Natural killer cell (primary cell): ENCODE results near the gene EVI5. TPM values are rescaled to one million over a fixed set of nuclear protein-coding genes. Genes with fewer than 3 reads are reported as not detected.

Experiments
- ATAC-seq, 3 donors: fragments of 150-1000 bp in 2 of 3; fragments of 200-7000 bp in 1 of 3; cut with Tn5 transposase; 1 replicate in 1 of 3; 2 replicates in 2 of 3; pipeline ENCODE4 v1.10.0; 2021; ENCODE audit warnings: mild to moderate bottlenecking in 2 of 3, moderate library complexity in 2 of 3
- DNase-seq, 2 donors: peaks; one replicate each; pipeline versions ENCODE4 v3.0.0 to v3.0.0-alpha.2; 2013 to 2021; ENCODE audit warnings: mixed read lengths in 1 of 2
- H3K27ac ChIP-seq: one replicate; pipeline ENCODE4 v1.5.1; 2013; ENCODE audit warnings: mild to moderate bottlenecking, low read length
- H3K27me3 ChIP-seq: one replicate; pipeline ENCODE4 v1.6.1; 2013; ENCODE audit warnings: low read length; ENCODE audit not compliant: control insufficient read depth, insufficient read depth
- H3K36me3 ChIP-seq: one replicate; pipeline ENCODE4 v1.6.1; 2013; ENCODE audit warnings: low read length; ENCODE audit not compliant: control insufficient read depth, insufficient read depth
- H3K4me1 ChIP-seq: one replicate; pipeline ENCODE4 v1.6.1; 2013; ENCODE audit warnings: low read length; ENCODE audit not compliant: control insufficient read depth, insufficient read depth
- H3K4me3 ChIP-seq: one replicate; pipeline ENCODE4 v1.5.1; 2013; ENCODE audit warnings: low read length
- H3K9me3 ChIP-seq: one replicate; pipeline ENCODE4 v1.6.1; 2013; ENCODE audit warnings: low read length; ENCODE audit not compliant: control insufficient read depth, insufficient read depth
- H3K27ac Mint-ChIP-seq, 2 donors: one replicate each; pipeline ENCODE4 v1.8.0; 2022; ENCODE audit warnings: mild to moderate bottlenecking in 2 of 2, mixed read lengths in 2 of 2, moderate library complexity in 1 of 2
- H3K27me3 Mint-ChIP-seq, 2 donors: one replicate each; pipeline ENCODE4 v1.8.0; 2022; ENCODE audit warnings: low read depth in 2 of 2, mixed read lengths in 2 of 2
- H3K36me3 Mint-ChIP-seq: one replicate; pipeline ENCODE4 v1.8.0; 2022; ENCODE audit warnings: mixed read lengths
- H3K4me1 Mint-ChIP-seq, 2 donors: one replicate each; pipeline ENCODE4 v1.8.0; 2022; ENCODE audit warnings: mixed read lengths in 2 of 2
- H3K4me3 Mint-ChIP-seq: one replicate; pipeline ENCODE4 v1.8.0; 2022; ENCODE audit warnings: mild to moderate bottlenecking, moderate library complexity, mixed read lengths
- H3K9me3 Mint-ChIP-seq, 2 donors: one replicate each; pipeline ENCODE4 v1.8.0; 2022; ENCODE audit warnings: mixed read lengths in 2 of 2
- CTCF ChIP-seq: fragments of 200-600 bp; IDR thresholded peaks from one replicate; pipeline ENCODE4 v1.8.0; 2022; ENCODE audit warnings: antibody characterized with exemption
- WGBS: methylation state at CpG from one replicate; pipeline ENCODE4 v1.1.7; 2013; ENCODE audit warnings: missing lambda C conversion rate; ENCODE audit not compliant: insufficient coverage; 5-methylcytosine and 5-hydroxymethylcytosine counted together
- intact Hi-C: fragments of 100-400 bp; cut with micrococcal nuclease; formaldehyde crosslinking; loops from one replicate; pipeline ENCODE4 v1.14.2; 2022
- total RNA-seq, 4 donors: library from RNA; stranded (reverse); fragments of 120-200 nt in 1 of 4; gene quantifications; one replicate each; pipeline versions ENCODE4 v1.2.3 to v1.2.4, GENCODE V29; 2013 to 2022

The EVI5 gene
- total RNA-seq = 1 to 10 TPM; 3.9 to 6.0 (median 5.5) TPM
- 17.1 TPM for total RNA-seq (2013)

DNA sequence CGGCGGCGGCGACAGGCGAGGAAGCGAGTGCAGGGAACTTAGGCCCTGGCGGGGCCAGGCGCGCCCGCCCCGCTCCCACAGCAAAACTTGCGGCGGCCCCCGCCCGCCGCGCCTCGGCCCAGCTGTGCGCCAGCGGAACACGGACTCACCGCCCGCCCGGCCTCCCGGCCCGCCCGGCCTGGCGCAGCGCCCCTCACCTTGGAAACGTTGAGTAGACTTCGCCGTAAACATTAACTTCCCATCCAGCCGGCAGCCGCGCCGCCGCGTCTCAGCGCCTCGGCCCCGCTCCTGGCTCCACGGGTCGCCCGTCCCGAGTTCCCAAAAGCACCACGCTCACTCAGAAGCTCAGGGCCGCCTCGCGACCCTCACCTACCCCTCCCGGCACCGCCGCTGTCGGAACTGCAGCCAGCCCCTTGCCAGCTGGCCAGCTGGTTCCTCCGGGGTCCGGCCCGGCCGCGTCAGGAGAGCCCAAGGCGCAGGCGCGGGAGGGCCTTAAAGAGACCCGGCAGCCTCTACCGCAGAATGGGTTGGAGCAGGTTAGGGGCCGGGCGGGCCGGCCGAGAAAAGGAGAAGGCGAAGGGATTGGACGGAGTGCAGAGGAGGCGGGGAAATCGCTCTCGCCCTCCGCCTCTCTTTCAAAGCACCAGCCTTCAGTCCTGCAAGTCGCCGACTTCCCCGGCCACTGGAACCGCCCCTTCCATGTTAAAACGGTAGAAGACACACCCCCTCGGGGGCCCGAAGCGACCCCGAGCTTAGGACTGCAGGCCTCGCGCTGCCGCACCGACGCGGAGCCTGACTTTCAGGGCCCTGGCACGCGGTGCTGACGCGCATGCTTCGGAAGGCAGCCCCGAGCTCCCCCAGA, at the start of gene EVI5:
TSS of gene EVI5 (minus strand) at position 470 of the 862 bp plus-strand sequence. CDS start 48,562 bp downstream, outside the sequence.
- 1% methylated on average over 94 of the region's 94 CpGs for WGBS
- H3K27ac ChIP-seq = peak within 1 kb of the TSS; percentile 51
- peak; percentile 80 to 90 (median 81) for ATAC-seq
- intact Hi-C loops = no loop called here
- Mint-ChIP-seq H3K9me3 (no peaks in the 10 kb centered on the region), H3K36me3 (no peaks in the 10 kb centered on the region), H3K4me1 (peaks cover 9 to 24% of the 10 kb centered on the region in 2 donors), H3K27ac (peak within 1 kb of the TSS in 1 of 2 donors; percentile 56), H3K27me3 (peaks cover 35 to 37% of the 10 kb centered on the region in 2 donors), H3K4me3 (peak within 1 kb of the TSS; percentile 87)
- peaks cover 24% of the 10 kb centered on the region for H3K27me3 ChIP-seq
- no peaks in the 10 kb centered on the region for H3K9me3 ChIP-seq
- peak; percentile 40 to 76 for DNase-seq
- TF ChIP-seq CTCF = no peak
- H3K36me3 ChIP-seq = no peaks in the 10 kb centered on the region
- H3K4me3 ChIP-seq = peak within 1 kb of the TSS; percentile 44
- peaks cover 20% of the 10 kb centered on the region for H3K4me1 ChIP-seq

DNA sequence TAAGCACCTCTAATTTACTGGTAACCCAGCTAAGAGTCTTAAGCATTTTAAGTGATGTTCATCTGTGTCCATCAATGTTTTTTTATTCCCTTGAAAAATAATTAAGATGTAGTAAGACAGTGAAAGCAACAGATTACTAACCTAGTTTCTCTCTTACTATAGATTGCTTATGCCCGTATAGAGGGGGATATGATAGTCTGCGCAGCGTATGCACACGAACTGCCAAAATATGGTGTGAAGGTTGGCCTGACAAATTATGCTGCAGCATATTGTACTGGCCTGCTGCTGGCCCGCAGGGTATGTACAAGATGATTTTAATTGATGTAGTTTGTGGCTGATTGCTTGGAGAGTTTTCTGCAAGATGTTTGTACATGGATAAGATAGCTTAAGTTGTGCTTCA, 49.7 kb upstream of the EVI5 start:
- H3K27me3 Mint-ChIP-seq = no peaks in the 10 kb centered on the region
- peaks cover 72 to 74% of the 10 kb centered on the region in 2 donors for H3K4me1 Mint-ChIP-seq
- H3K9me3 Mint-ChIP-seq = no peaks in the 10 kb centered on the region
- peak overlapping the region; percentile 87 for H3K27ac ChIP-seq
- H3K27me3 ChIP-seq = no peaks in the 10 kb centered on the region
- H3K27ac Mint-ChIP-seq = peak overlapping the region; percentile 98 to 100
- peaks cover 14% of the 10 kb centered on the region for H3K36me3 Mint-ChIP-seq
- TF ChIP-seq CTCF = no peak
- intact Hi-C loops = no loop called here
- H3K9me3 ChIP-seq = no peaks in the 10 kb centered on the region
- no peak overlapping the region for H3K4me3 ChIP-seq
- DNase-seq (no peak), ATAC-seq (no peak)
- 77% methylated on average over 5 of the region's 5 CpGs for WGBS
- H3K36me3 ChIP-seq = peaks cover 57% of the 10 kb centered on the region
- peak overlapping the region; percentile 99 for H3K4me3 Mint-ChIP-seq
- peaks cover 24% of the 10 kb centered on the region for H3K4me1 ChIP-seq

DNA sequence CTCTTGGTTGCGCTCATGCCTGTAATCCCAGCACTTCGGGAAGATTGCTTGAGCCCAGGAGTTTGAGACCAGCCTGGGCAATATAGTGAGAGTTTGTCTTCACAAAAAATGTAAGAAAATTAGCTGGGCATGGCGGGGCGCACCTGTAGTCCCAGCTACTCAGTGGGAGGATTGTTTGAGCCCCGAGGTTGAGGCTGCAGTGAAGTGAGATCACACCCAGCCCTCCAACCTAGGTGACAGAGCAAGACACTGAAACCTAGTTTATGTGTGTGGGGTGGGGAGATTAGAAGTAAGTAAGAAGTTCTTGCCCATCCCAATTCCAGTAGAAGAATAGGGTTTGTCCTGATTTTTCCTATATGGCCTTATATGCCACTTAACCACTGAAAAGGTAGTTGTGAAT, 48.9 kb upstream of the EVI5 start:
- Mint-ChIP-seq H3K36me3 (peaks cover 14% of the 10 kb centered on the region), H3K4me3 (peak overlapping the region; percentile 99), H3K27me3 (no peaks in the 10 kb centered on the region), H3K27ac (peak overlapping the region; percentile 98 to 100), H3K4me1 (peaks cover 64 to 67% of the 10 kb centered on the region in 2 donors), H3K9me3 (no peaks in the 10 kb centered on the region)
- Histone ChIP-seq H3K4me3 (no peak overlapping the region), H3K27ac (peak overlapping the region; percentile 87), H3K9me3 (no peaks in the 10 kb centered on the region), H3K4me1 (peaks cover 24% of the 10 kb centered on the region), H3K27me3 (no peaks in the 10 kb centered on the region), H3K36me3 (peaks cover 50% of the 10 kb centered on the region)
- ATAC-seq (no peak), DNase-seq (peak in 1 of 2 donors; percentile 39)
- WGBS = 74% methylated on average over 5 of the region's 5 CpGs
- intact Hi-C loops = no loop called here
- TF ChIP-seq CTCF = no peak
